GM23338 (cell line): ENCODE results near the gene LRRIQ4.

Experiments used
- CREB1 ChIP-seq: fragments of 250-450 bp; sonication (Bioruptor Pico); IDR thresholded peaks from 2 replicates; pipeline ENCODE4 v1.5.0; 2020; ENCODE audit warnings: low read depth, mild to moderate bottlenecking, moderate library complexity
- CTCF ChIP-seq, 2 experiments: fragments of 200-600 bp in 1 of 2; sonication (generic) in 1 of 2; conservative IDR thresholded peaks; 2 replicates each; pipeline versions ENCODE4 v1.5.1 to v1.6.1; 2016 to 2017; ENCODE audit warnings: antibody characterized with exemption in 2 of 2, low read depth in 2 of 2, mild to moderate bottlenecking in 2 of 2, moderate library complexity in 1 of 2
- EZH2 ChIP-seq: fragments of 200-600 bp; sonication (generic); IDR thresholded peaks from one replicate; pipeline ENCODE4 v1.8.0; 2017; ENCODE audit warnings: antibody characterized with exemption, mild to moderate bottlenecking, low read depth; ENCODE audit not compliant: unreplicated experiment
- EZH2phosphoT487 ChIP-seq: fragments of 200-600 bp; sonication (generic); IDR thresholded peaks from one replicate; pipeline ENCODE4 v1.8.1; 2018; ENCODE audit warnings: antibody characterized with exemption; ENCODE audit not compliant: unreplicated experiment
- JUNB ChIP-seq: IDR thresholded peaks from one replicate; pipeline ENCODE4 v1.6.1; 2016; ENCODE audit warnings: antibody characterized with exemption; ENCODE audit not compliant: unreplicated experiment
- NANOG ChIP-seq: IDR thresholded peaks from 2 replicates; pipeline ENCODE4 v1.6.1; 2016; ENCODE audit warnings: antibody characterized with exemption, borderline replicate concordance
- POLR2AphosphoS5 ChIP-seq: IDR thresholded peaks from 2 replicates; pipeline ENCODE4 v1.6.1; 2016; ENCODE audit warnings: antibody characterized with exemption, low read depth
- REST ChIP-seq: IDR thresholded peaks from one replicate; pipeline ENCODE4 v1.6.1; 2018; ENCODE audit warnings: antibody characterized with exemption; ENCODE audit not compliant: unreplicated experiment
- ZNF331 ChIP-seq: fragments of 250-450 bp; sonication (Bioruptor Pico); IDR thresholded peaks from 2 replicates; pipeline ENCODE4 v1.5.0; 2020; ENCODE audit warnings: low read depth, mild to moderate bottlenecking, moderate library complexity

GRCh38 chr3:169790687-169791429 lies 21.8 kb upstream of the LRRIQ4 start:
- TF ChIP-seq CTCF (conservative IDR thresholded peaks at IDR 0.05; ENCODE audit: low read depth in 2 of 2) (no peak), POLR2AphosphoS5 (no peak), EZH2 (no peak), CREB1 (CRISPR knock-in tag) (no peak), NANOG (no peak), EZH2phosphoT487 (no peak), REST (no peak), JUNB (no peak), ZNF331 (CRISPR knock-in tag) (no peak)
